WI38 (cell line): ENCODE data around the gene USP3.
"Not testable (repeated sequence)": the region's sequence is repeated elsewhere in the genome, so short reads cannot be mapped to it uniquely, and the experiment has no call there.

Experiments used
- H3K4me3 ChIP-seq: 2 replicates; pipeline ENCODE4 v1.5.1; 2011; ENCODE audit warnings: low read depth, mild to moderate bottlenecking, control low read depth, low read length
- TF ChIP-seq, protein P1 (sequence below): IDR thresholded peaks from 2 replicates; pipeline ENCODE4 v1.5.1; 2012; ENCODE audit warnings: low read depth, mild to moderate bottlenecking, control low read depth, low read length

USP3 gene

DNA sequence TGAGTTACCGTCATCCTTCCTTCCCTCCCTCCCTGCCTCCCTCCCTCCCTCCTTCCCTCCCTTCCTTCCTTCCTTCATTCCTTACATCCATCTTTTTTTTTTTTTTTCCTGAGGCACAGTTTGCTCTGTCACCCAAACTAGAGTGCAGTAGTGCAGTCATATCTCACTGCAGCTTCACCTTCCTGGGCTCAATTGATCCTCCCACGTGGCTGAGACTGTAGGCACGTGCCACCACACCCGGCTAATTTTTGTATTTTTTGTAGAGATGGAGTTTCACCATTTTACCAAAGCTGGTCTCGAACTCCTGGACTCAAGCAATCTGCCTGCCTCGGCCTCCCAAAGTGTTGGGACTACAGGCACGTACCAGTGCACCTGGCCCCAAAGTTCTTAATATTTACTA, 25.8 kb downstream of the USP3 start:
- TF ChIP-seq, protein P1, sequence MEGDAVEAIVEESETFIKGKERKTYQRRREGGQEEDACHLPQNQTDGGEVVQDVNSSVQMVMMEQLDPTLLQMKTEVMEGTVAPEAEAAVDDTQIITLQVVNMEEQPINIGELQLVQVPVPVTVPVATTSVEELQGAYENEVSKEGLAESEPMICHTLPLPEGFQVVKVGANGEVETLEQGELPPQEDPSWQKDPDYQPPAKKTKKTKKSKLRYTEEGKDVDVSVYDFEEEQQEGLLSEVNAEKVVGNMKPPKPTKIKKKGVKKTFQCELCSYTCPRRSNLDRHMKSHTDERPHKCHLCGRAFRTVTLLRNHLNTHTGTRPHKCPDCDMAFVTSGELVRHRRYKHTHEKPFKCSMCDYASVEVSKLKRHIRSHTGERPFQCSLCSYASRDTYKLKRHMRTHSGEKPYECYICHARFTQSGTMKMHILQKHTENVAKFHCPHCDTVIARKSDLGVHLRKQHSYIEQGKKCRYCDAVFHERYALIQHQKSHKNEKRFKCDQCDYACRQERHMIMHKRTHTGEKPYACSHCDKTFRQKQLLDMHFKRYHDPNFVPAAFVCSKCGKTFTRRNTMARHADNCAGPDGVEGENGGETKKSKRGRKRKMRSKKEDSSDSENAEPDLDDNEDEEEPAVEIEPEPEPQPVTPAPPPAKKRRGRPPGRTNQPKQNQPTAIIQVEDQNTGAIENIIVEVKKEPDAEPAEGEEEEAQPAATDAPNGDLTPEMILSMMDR = no peak
- no peak overlapping the region for H3K4me3 ChIP-seq

GRCh38 chr15:63530752-63531299, 26.4 kb downstream of the USP3 start:
- H3K4me3 ChIP-seq = no peak overlapping the region
- TF ChIP-seq, protein P1 = no peak

DNA sequence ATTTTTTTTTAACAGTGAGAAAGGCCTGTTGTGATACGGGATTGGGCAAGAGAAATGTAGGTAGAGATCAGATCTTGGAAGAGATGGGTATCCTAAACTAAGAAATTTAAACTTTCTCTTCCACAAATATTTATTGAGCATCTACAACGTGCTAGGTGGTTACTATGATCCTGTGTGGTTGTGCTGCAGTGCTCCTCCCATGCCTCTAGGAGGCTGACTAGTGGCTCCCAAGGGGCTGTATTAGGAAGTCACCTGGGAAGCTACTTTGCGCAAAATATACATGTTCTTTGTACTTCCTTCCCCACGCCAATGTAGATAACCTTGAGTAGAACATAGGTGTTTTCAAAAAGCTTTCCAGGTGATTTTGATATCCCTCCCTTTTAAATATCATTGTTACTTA, 27.2 kb downstream of the USP3 start:
- TF ChIP-seq, protein P1 = 0 out of 2 replicates have a peak, but pooled peaks have one; percentile 12

GRCh38 chr15:63532307-63532744, 27.9 kb downstream of the USP3 start:
- no peak overlapping the region for H3K4me3 ChIP-seq
- TF ChIP-seq, protein P1 = no peak

More for the DNA sequence above, 27.2 kb downstream of the USP3 start:
- H3K4me3 ChIP-seq = no peak overlapping the region

DNA sequence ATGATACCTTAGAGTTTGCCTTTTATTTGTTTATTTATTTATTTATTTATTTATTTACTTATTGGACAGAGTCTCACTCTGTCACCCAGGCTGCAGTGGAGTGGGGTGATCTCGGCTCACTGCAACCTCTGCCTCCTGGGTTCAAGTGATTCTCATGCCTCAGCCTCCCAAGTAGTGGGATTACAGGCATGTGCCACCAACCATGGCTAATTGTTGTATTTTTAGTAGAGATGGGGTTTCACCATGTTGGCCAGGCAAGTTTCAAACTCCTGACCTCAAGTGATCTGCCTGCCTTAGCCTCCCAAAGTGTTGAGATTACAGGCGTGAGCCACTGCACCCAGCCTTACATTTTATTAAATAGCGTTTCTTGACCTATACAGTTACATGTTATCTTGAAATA, 30.5 kb downstream of the USP3 start:
- not testable (repeated sequence) for H3K4me3 ChIP-seq

- no peak overlapping the region for H3K4me3 ChIP-seq
- TF ChIP-seq, protein P1 = no peak
These were observed 31.3 kb downstream of the USP3 start for GRCh38 chr15:63535689-63536088.

GRCh38 chr15:63538876-63539275, 34.5 kb downstream of the USP3 start:
- no peak overlapping the region for H3K4me3 ChIP-seq
- TF ChIP-seq, protein P1 = no peak

- H3K4me3 ChIP-seq = no peak overlapping the region
- TF ChIP-seq, protein P1 = no peak
These were observed 35.1 kb downstream of the USP3 start for GRCh38 chr15:63539521-63539920.
